BE2C (cell line): ENCODE data around the gene SFXN4. TPM values are rescaled to one million over a fixed set of nuclear protein-coding genes. Genes with fewer than 3 reads are reported as not detected.

Experiments
- DNase-seq: peaks from one replicate; pipeline ENCODE4 v3.0.0-alpha.2; 2020
- H3K27me3 ChIP-seq: fragments of 250-450 bp; sonication (Bioruptor Pico); 2 replicates; pipeline ENCODE4 v1.5.1; 2020; ENCODE audit warnings: mild to moderate bottlenecking
- H3K36me3 ChIP-seq: fragments of 250-450 bp; sonication (Bioruptor Pico); 2 replicates; pipeline ENCODE4 v1.5.1; 2020; ENCODE audit warnings: mild to moderate bottlenecking
- H3K4me1 ChIP-seq: fragments of 250-450 bp; sonication (Bioruptor Pico); 2 replicates; pipeline ENCODE4 v1.5.1; 2020
- H3K4me3 ChIP-seq: 2 replicates; pipeline ENCODE4 v1.5.1; 2011; ENCODE audit warnings: low read depth, low read length
- H3K9me3 ChIP-seq: fragments of 250-450 bp; sonication (Bioruptor Pico); 2 replicates; pipeline ENCODE4 v1.5.1; 2020
- polyA plus RNA-seq: library from polyadenylated mRNA; unstranded; fragments of >200 nt; gene quantifications from one replicate; pipeline ENCODE4 v1.2.1, GENCODE V29; 2012; ENCODE audit warnings: low read depth, missing spikeins; ENCODE audit not compliant: insufficient read length, insufficient read depth
- TF ChIP-seq, protein P1 (sequence below): IDR thresholded peaks from 2 replicates; pipeline ENCODE4 v1.5.1; 2012; ENCODE audit warnings: mild to moderate bottlenecking, low read depth, low read length

Gene SFXN4, protein sequence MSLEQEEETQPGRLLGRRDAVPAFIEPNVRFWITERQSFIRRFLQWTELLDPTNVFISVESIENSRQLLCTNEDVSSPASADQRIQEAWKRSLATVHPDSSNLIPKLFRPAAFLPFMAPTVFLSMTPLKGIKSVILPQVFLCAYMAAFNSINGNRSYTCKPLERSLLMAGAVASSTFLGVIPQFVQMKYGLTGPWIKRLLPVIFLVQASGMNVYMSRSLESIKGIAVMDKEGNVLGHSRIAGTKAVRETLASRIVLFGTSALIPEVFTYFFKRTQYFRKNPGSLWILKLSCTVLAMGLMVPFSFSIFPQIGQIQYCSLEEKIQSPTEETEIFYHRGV
- polyA plus RNA-seq, result 43.2 TPM

DNA sequence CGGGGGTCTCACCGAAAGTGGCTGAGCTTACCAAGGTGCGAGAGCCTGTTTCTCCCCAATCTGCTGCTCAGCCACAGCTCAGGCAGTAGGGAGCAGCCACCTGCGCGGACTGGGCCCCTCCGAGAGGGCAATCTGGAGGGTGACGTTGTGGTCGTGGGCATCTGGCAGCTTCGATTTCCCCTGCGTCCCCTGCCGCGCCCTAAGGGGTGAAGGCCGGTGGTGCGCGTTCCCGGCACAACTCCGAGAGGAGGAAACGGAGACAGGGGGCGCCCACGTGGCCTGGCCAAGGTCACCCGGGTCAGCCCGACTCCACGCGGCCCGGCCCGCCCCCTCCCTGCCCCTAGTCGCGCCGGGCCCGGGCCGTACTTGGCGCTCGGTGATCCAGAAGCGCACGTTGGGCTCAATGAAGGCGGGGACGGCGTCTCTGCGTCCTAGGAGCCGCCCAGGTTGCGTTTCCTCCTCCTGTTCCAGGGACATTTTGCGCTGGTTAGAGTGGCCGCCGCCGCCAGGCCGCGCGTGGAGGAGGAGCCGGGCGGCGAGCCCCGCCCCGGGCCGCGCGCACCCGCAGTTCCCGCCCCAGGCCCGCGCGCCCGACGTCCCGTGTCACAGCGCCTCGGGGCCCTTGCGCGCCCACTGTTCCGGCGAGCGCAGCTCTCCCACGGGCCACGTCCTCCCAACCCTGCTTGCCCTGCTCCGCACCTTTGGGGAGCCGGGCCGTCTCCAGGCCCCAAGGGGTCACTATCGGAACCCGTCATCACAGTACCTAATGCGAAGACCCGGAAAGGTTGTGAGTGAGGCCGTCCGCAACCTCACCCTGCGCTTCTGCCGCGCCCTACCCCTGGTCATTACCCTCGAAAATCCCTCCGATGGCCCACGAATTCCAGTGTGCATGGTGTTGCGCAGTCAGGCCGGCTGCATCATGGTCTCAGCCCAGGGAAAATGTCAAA, at the start of gene SFXN4:
SFXN4 (minus strand) TSS at position 544 of the 947 bp plus-strand sequence; CDS start at position 477, 67 bp downstream.
- TF ChIP-seq, protein P1, sequence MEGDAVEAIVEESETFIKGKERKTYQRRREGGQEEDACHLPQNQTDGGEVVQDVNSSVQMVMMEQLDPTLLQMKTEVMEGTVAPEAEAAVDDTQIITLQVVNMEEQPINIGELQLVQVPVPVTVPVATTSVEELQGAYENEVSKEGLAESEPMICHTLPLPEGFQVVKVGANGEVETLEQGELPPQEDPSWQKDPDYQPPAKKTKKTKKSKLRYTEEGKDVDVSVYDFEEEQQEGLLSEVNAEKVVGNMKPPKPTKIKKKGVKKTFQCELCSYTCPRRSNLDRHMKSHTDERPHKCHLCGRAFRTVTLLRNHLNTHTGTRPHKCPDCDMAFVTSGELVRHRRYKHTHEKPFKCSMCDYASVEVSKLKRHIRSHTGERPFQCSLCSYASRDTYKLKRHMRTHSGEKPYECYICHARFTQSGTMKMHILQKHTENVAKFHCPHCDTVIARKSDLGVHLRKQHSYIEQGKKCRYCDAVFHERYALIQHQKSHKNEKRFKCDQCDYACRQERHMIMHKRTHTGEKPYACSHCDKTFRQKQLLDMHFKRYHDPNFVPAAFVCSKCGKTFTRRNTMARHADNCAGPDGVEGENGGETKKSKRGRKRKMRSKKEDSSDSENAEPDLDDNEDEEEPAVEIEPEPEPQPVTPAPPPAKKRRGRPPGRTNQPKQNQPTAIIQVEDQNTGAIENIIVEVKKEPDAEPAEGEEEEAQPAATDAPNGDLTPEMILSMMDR, result no peak
- DNase-seq, result peak; percentile 79
- H3K36me3 ChIP-seq, result peaks cover 46% of the 10 kb centered on the region

DNA sequence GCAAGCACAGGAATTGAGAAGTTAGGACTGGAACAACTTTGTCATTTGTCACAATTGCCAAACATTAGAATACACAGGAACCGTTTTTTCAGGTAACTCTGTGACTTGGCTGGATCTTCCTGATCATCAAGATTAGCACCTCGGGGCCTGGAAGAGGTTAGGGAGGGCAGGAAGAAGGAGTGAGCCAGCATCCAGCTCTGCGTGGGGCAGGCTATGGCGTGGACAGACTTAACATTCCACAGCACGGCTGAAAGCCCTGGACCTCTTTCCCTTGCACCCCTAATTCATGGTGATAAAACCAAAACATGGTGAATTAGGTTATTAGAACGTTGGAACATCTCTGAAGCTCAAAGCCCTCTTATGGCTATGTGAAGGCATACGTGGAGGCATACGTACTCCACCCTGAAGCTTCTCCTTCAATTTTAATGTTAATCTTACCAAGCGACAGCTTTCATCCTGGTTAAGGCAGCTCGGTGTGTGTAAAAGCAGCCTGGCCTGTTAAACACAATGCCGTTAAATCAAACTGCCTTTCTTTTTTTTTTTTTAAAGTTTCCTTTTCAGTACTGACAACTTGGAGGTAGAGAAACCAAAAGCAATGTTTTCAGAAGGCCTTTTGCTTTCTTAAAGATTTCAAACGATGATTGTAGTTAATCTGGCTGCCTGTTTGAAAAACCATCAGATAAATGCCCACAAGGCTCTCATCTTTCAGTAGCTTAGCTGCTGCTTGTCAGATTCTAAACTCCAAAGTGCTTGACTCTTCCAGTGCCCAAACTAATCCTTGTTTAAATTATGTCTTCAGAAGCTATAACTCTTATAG, 46.3 kb upstream of the SFXN4 start:
- DNase-seq, result no peak
- H3K4me1 ChIP-seq, result peaks cover 12% of the 10 kb centered on the region
- no peak overlapping the region for H3K4me3 ChIP-seq
- TF ChIP-seq, protein P1, result no peak
- no peaks in the 10 kb centered on the region for H3K27me3 ChIP-seq
- no peaks in the 10 kb centered on the region for H3K9me3 ChIP-seq
- no peaks in the 10 kb centered on the region for H3K36me3 ChIP-seq

More for the DNA sequence above, at the start of gene SFXN4:
- no peaks in the 10 kb centered on the region for H3K9me3 ChIP-seq
- peaks cover 5% of the 10 kb centered on the region; the same call in 1 of the 2 replicates for H3K4me1 ChIP-seq
- H3K27me3 ChIP-seq, result no peaks in the 10 kb centered on the region
- H3K4me3 ChIP-seq, result peak within 1 kb of the TSS; percentile 78

DNA sequence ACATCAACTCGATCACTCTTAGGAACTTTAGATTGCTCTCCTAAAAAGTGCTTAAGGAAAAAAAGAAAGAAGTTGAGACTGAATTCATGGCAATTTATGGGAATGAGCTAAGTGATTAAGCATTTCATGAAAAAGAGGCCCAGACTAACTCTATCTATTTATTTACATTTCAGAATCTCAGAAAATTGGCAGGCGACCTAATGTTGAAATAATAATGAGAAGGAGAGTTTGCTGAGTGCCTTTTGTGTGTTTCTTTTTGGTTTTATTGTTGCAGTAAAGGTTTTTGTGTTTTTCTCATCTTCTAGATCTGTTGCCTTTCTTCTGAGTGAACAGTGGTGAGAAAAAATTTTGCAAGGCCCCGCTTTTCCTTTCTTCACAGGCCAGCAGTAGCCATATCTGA, 45.7 kb upstream of the SFXN4 start:
- Histone ChIP-seq H3K9me3 (no peaks in the 10 kb centered on the region), H3K4me3 (no peak overlapping the region), H3K36me3 (no peaks in the 10 kb centered on the region), H3K27me3 (no peaks in the 10 kb centered on the region), H3K4me1 (peaks cover 14% of the 10 kb centered on the region)
- no peak for DNase-seq
- TF ChIP-seq, protein P1, result no peak

DNA sequence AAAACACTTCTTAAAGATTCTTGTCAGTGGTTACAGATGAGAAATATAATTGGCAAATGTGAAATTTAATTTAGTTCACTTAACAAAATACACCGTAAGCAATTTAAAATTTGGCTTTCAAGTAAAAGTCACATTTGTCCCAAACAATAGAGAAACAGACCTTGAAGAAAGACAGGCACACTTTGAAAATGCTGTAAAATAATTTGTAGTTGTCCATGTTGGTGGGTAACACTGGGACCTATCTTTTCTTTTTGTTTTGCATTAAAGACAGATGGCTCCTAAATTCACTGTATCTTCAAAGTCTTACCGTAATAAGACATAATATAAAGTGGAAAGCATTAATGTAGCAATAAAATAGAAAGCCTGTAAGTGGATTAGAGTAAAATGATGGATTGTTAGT, 45.1 kb upstream of the SFXN4 start:
- H3K9me3 ChIP-seq, result no peaks in the 10 kb centered on the region
- no peaks in the 10 kb centered on the region for H3K27me3 ChIP-seq
- peaks cover 14% of the 10 kb centered on the region for H3K4me1 ChIP-seq
- no peaks in the 10 kb centered on the region for H3K36me3 ChIP-seq
- no peak overlapping the region for H3K4me3 ChIP-seq
- no peak for DNase-seq
- TF ChIP-seq, protein P1, result no peak

DNA sequence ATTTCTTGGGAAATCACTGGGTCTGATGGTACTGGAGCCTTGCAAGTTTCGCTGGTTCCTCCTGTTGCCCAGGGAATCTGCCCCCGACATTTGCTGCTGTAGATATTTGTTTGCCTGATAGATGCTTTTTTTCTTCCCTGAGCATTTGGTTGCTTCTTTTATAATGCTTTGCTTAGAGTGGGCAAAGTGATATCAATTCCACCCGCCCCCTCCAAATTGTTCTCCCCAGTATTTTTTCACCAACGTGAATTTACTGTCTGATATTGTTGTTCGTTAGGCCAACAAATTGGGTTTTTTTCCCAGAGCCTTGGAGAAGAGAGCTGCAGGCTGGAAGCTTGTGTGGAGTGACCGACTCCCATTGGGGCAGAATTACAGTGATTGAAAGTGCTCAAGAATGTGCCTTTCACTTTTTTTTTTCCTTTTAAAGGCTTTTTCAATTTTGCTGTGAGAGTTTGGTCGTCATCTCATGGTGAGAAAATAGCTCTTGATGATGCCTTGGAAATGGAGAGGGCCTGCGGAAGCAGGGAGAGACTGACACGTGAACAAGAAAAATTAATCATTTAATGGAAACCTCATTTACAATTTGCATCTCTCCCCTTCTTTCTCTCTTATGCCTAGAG, 44.3 kb upstream of the SFXN4 start:
- TF ChIP-seq, protein P1, result no peak
- Histone ChIP-seq H3K36me3 (no peaks in the 10 kb centered on the region), H3K9me3 (no peaks in the 10 kb centered on the region), H3K4me3 (peak overlapping the region; percentile 81), H3K4me1 (peaks cover 14% of the 10 kb centered on the region), H3K27me3 (no peaks in the 10 kb centered on the region)
- DNase-seq, result no peak
